Neuron (in vitro differentiated cells): ENCODE results near the gene JAK1.

Experiments used
- H2AFZ ChIP-seq: one replicate; pipeline ENCODE4 v1.6.1; 2013; ENCODE audit warnings: low read depth, mild to moderate bottlenecking, inconsistent platforms, low read length, moderate library complexity
- H3K27me3 ChIP-seq: one replicate; pipeline ENCODE4 v1.6.1; 2013; ENCODE audit warnings: low read length; ENCODE audit not compliant: insufficient read depth
- H3K36me3 ChIP-seq: one replicate; pipeline ENCODE4 v1.6.1; 2013; ENCODE audit warnings: low read length; ENCODE audit not compliant: insufficient read depth
- H3K4me1 ChIP-seq: one replicate; pipeline ENCODE4 v1.6.1; 2013; ENCODE audit warnings: low read length; ENCODE audit not compliant: insufficient read depth
- H3K4me3 ChIP-seq: 2 replicates; pipeline ENCODE4 v1.5.1; 2013; ENCODE audit warnings: mild to moderate bottlenecking, low read length, moderate library complexity
- H3K9me3 ChIP-seq: one replicate; pipeline ENCODE4 v1.6.1; 2013; ENCODE audit warnings: low read length

Gene JAK1

GRCh38 chr1:64953241-64953640, 13.1 kb downstream of the JAK1 start:
- H3K4me3 ChIP-seq, result no peak overlapping the region

GRCh38 chr1:64950284-64950809, 16.0 kb downstream of the JAK1 start:
- Histone ChIP-seq H3K4me3 (no peak overlapping the region), H3K9me3 (no peaks in the 10 kb centered on the region), H3K36me3 (no peaks in the 10 kb centered on the region), H3K4me1 (peaks cover 3% of the 10 kb centered on the region), H2AFZ (no peak overlapping the region), H3K27me3 (no peaks in the 10 kb centered on the region)

More at GRCh38 chr1:64953241-64953640, 13.1 kb downstream of the JAK1 start:
- no peaks in the 10 kb centered on the region for H3K9me3 ChIP-seq
- H3K27me3 ChIP-seq, result no peaks in the 10 kb centered on the region
- H2AFZ ChIP-seq, result no peak overlapping the region
- H3K4me1 ChIP-seq, result peaks cover 4% of the 10 kb centered on the region
- H3K36me3 ChIP-seq, result no peaks in the 10 kb centered on the region

- no peak overlapping the region for H2AFZ ChIP-seq
- H3K27me3 ChIP-seq, result no peaks in the 10 kb centered on the region
- no peak overlapping the region for H3K4me3 ChIP-seq
- peaks cover 3% of the 10 kb centered on the region for H3K4me1 ChIP-seq
- H3K9me3 ChIP-seq, result no peaks in the 10 kb centered on the region
- H3K36me3 ChIP-seq, result no peaks in the 10 kb centered on the region
These were observed 17.2 kb downstream of the JAK1 start for GRCh38 chr1:64948905-64949833.

- Histone ChIP-seq H3K9me3 (no peaks in the 10 kb centered on the region), H3K36me3 (no peaks in the 10 kb centered on the region), H2AFZ (no peak overlapping the region), H3K4me3 (no peak overlapping the region), H3K27me3 (no peaks in the 10 kb centered on the region), H3K4me1 (peaks cover 3% of the 10 kb centered on the region)
These were observed 18.1 kb downstream of the JAK1 start for GRCh38 chr1:64948216-64948615.

GRCh38 chr1:64946916-64947315, 19.4 kb downstream of the JAK1 start:
- Histone ChIP-seq H2AFZ (no peak overlapping the region), H3K9me3 (no peaks in the 10 kb centered on the region), H3K27me3 (no peaks in the 10 kb centered on the region), H3K4me1 (peaks cover 3% of the 10 kb centered on the region), H3K4me3 (no peak overlapping the region), H3K36me3 (no peaks in the 10 kb centered on the region)

- Histone ChIP-seq H3K4me1 (peaks cover 3% of the 10 kb centered on the region), H3K4me3 (no peak overlapping the region), H2AFZ (no peak overlapping the region), H3K27me3 (no peaks in the 10 kb centered on the region), H3K36me3 (no peaks in the 10 kb centered on the region), H3K9me3 (no peaks in the 10 kb centered on the region)
These were observed 21.4 kb downstream of the JAK1 start for GRCh38 chr1:64944913-64945312.

GRCh38 chr1:64942675-64943074, 23.7 kb downstream of the JAK1 start:
- H2AFZ ChIP-seq, result no peak overlapping the region
- H3K27me3 ChIP-seq, result no peaks in the 10 kb centered on the region
- H3K36me3 ChIP-seq, result no peaks in the 10 kb centered on the region
- H3K4me3 ChIP-seq, result no peak overlapping the region
- H3K4me1 ChIP-seq, result peaks cover 3% of the 10 kb centered on the region
- H3K9me3 ChIP-seq, result no peaks in the 10 kb centered on the region

GRCh38 chr1:64942118-64942517, 24.2 kb downstream of the JAK1 start:
- Histone ChIP-seq H2AFZ (no peak overlapping the region), H3K36me3 (no peaks in the 10 kb centered on the region), H3K4me1 (peaks cover under 1% of the 10 kb centered on the region), H3K4me3 (no peak overlapping the region), H3K9me3 (no peaks in the 10 kb centered on the region), H3K27me3 (no peaks in the 10 kb centered on the region)

GRCh38 chr1:64941461-64942117, 24.8 kb downstream of the JAK1 start:
- Histone ChIP-seq H2AFZ (no peak overlapping the region), H3K4me1 (no peaks in the 10 kb centered on the region), H3K36me3 (no peaks in the 10 kb centered on the region), H3K4me3 (no peak overlapping the region), H3K27me3 (no peaks in the 10 kb centered on the region), H3K9me3 (no peaks in the 10 kb centered on the region)

- no peaks in the 10 kb centered on the region for H3K4me1 ChIP-seq
- no peaks in the 10 kb centered on the region for H3K9me3 ChIP-seq
- H2AFZ ChIP-seq, result no peak overlapping the region
These were observed 26.3 kb downstream of the JAK1 start for GRCh38 chr1:64940025-64940424.

GRCh38 chr1:64938991-64939390, 27.4 kb downstream of the JAK1 start:
- Histone ChIP-seq H2AFZ (no peak overlapping the region), H3K4me3 (no peak overlapping the region), H3K4me1 (no peaks in the 10 kb centered on the region), H3K27me3 (no peaks in the 10 kb centered on the region), H3K36me3 (no peaks in the 10 kb centered on the region), H3K9me3 (no peaks in the 10 kb centered on the region)

More at GRCh38 chr1:64940025-64940424, 26.3 kb downstream of the JAK1 start:
- H3K4me3 ChIP-seq, result no peak overlapping the region
- no peaks in the 10 kb centered on the region for H3K27me3 ChIP-seq
- no peaks in the 10 kb centered on the region for H3K36me3 ChIP-seq

GRCh38 chr1:64936956-64937355, 29.4 kb downstream of the JAK1 start:
- no peaks in the 10 kb centered on the region for H3K36me3 ChIP-seq
- H3K4me3 ChIP-seq, result no peak overlapping the region
- no peaks in the 10 kb centered on the region for H3K27me3 ChIP-seq
- no peak overlapping the region for H2AFZ ChIP-seq
- H3K4me1 ChIP-seq, result peaks cover 8% of the 10 kb centered on the region
- no peaks in the 10 kb centered on the region for H3K9me3 ChIP-seq

GRCh38 chr1:64935551-64936155, 30.7 kb downstream of the JAK1 start:
- H2AFZ ChIP-seq, result no peak overlapping the region
- no peaks in the 10 kb centered on the region for H3K27me3 ChIP-seq
- no peaks in the 10 kb centered on the region for H3K36me3 ChIP-seq
- H3K4me3 ChIP-seq, result no peak overlapping the region
- peaks cover 8% of the 10 kb centered on the region for H3K4me1 ChIP-seq
- H3K9me3 ChIP-seq, result no peaks in the 10 kb centered on the region
